ENCODE data around the gene ATF3. TPM values are rescaled to one million over a fixed set of nuclear protein-coding genes. Genes with fewer than 3 reads are reported as not detected.

Gene ATF3
- polyA plus RNA-seq, 1 donor: 19.1 TPM

- DNase-seq: no peak
These were observed 569 bp downstream of the ATF3 start for GRCh38 chr1:212608959-212609700.

DNA sequence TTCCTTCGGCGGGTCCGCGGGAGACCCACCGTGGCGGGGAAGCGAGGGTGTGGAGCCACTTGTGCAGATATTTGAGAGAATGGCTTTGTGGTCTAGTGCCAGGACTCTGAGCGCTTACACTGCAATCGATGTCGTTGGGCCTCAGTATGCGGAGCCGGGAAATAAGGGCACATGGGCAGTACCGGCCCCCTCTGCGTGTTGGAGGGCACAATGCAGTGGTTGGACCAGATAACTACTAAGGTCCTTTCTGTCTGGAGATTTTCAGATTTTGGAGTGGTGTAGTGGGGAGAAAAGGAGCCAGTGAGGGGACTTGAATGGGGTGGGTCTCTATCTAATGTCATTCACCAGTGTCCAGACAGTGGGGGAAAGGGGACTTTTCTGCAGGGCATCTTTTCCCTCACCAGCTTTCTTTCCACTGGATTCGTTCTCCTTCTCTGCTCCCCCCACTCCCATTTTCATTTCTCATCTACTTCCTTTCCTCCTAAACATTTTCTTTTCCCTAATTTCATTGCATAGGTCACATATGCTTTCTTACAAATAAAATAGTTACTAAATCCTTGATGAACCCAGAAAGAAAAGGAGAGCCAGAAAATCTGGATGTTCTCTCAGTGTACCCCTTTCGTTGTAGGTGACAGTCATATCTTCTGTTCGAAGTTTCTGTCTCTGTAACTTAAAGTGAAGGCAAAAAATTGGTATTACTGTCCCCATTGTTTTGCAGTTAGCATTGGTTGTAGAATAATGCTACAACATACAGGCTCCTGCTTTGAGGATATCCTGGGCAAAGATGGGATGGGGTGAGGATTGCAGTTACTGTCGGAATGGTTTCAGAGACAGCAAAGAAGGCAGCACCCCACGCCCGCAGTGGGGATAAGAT lies 1.4 kb downstream of the ATF3 start:
- DNase-seq: no peak

DNA sequence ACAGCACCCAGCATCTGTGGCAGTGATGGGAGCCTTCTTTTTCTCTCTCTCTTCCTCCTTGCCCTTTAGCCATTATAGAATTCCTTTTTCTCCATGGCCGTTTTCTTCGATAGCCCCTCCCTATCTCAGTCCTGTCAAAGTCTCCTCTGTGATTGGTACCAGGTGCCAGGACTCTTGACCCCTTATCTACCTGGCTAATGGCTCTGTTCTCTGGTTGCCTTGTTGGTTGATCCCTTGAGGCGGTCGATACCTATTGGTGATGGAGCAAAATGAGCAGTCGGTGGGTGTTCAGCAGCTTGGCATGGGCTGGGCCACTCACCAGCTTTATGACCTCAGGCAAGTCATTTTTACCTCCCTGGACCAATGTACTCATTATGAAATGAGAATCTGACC lies 2.0 kb downstream of the ATF3 start:
- no peak for DNase-seq

- DNase-seq: no peak
These were observed 2.7 kb downstream of the ATF3 start for GRCh38 chr1:212611000-212611948.

DNA sequence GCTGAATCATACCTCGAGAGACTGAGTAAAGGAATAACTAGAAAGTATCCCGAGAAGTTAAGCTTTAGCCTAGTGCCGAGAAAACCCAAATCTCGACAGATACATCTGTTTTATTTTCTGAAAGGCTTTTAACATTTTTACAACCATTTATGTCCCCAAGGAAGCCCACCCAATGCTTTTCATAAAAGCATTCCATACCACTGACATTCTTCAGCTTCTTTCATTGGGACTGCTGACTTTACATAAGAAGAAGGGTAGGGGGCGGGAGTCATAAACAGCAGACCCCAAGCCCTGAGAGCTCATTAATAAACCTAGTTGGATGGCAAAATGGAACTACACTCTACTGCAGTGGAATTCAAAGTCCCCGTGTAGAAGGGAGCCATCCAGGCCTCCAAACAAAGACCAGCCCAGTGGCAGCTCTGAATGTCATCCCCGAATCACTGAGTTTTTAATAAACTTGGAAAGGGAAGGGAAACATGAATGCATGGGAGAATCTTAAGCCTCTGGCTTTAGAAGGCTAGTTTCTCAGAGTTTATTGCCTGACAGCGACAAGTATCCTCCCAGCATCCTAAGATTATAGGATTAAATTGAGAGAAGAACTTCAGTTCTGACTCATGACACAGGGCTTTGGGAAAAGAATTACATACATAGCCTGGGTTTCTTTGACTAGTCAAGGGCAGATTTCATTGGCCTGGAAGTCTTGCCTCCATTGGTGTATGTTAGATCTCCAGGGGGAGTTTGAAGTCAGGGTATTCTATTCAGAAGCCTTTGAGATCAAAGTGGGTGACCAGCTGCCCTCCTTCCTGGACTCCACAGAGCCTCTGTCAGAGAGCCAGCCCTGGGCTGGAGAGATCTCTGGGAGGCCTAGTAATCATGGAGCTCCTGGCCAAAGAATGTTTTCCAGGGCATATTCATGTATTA lies 3.7 kb downstream of the ATF3 start:
- DNase-seq: no peak

DNA sequence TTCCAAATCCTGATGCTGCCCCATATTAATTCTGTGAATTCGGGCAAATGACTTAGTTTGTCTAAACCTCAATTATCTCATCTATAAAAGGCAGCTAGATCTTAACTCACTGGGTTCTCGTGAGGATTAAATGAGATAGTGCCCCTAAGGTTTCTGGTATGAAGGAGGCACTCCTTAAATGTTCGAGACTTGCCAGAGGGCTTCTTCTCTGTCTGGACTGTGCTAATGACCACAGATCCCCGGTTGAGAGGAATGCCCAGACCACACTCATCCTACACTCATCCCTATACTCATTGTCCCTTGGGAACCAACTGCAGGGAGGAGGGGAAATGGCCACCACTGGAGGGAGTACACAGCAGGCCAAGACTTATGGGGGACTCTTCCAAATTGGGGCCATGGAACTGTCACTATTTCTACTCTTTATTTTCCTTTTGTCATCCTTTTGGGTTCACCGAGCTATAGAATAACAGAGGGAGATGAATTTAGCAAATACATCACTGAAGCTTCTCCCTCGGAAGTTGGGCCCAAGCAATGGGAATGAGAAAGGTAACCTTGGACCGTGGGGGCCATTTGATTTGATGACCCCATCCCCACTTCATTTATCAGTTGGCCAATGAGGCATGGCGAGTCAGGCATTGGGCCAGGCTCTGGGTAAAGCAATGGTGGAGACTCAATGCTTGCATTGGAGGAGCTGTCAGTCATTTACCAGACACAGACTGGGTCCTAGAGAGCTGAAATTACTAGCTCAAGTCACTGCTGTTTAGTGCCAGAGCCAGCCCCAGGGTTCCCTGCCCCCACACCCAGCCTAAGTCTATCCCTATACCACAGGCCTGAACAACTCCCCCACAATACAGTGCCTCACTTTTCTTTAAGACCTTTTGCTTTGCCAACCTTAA lies 5.1 kb downstream of the ATF3 start:
- no peak for DNase-seq

DNA sequence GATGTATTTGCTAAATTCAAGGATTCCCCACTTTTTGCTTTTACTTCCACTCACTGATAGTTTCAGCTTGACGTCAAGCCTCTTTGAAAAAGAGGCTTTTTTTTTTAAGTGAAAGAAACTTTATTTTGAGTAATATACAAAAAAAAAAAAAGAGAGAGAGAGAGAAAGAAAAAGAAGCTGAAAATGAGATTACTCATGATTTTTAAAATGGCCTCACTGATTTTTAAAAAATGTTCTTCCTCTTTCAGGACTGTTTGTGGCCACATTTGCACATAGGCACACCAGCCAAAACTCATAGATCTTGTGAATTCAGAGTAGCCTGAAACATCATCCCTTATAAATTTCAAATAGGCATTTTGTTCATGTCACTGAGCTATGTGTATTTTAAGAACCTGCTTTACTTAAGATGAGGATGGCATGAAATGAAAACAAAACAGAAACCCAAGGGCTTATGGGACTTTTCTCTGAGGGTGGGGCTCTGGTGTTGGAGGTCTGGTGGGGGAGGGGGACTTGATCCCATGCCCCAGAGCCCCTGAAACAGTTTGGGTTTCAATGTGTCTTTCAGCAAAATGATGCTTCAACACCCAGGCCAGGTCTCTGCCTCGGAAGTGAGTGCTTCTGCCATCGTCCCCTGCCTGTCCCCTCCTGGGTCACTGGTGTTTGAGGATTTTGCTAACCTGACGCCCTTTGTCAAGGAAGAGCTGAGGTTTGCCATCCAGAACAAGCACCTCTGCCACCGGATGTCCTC lies 6.1 kb downstream of the ATF3 start:
- no peak for DNase-seq

- DNase-seq: no peak
These were observed 6.6 kb downstream of the ATF3 start for GRCh38 chr1:212615201-212615470.

GRCh38 chr1:212618466-212619210 lies 10.1 kb downstream of the ATF3 start:
- DNase-seq: no peak

GRCh38 chr1:212620293-212620692 lies 11.7 kb downstream of the ATF3 start:
- no peak for DNase-seq

GRCh38 chr1:212621043-212621948 lies 12.7 kb downstream of the ATF3 start:
- DNase-seq: no peak

DNA sequence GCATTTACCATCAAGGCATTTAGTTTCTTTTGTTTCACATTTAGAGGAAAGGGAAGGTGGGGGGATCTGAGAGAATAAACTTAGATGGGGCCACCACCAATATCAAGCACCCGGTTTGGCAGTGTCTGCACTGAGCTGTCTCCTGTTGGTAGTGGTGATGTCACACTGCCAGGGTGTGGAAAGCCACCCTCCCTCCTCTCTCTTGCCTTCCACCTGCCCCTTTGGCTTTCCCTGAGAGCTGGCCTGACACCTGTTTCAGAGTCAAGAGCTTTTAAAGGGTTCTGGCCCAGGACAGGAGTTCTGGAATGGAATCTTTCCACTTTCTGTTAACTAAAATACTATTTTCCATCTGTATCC lies 13.4 kb downstream of the ATF3 start:
- DNase-seq: no peak

DNA sequence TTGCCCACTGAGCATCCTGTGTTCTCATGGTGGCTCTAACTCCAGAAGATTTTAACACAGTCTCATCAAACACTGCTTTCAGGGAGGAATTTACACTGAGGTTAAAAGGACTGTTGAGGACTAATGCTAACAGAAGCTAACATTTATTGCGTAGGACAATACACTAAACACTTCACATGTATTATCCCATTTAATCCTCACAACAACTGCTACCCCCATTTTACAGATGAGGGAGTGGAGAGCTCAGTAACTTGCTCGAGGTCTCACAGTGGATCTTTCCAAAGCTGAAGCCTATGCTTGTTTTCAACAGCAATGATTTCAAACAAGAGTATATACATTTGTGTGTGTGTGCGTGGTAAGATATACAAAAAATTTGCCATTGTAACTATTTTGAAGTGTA lies 13.9 kb downstream of the ATF3 start:
- no peak for DNase-seq

- DNase-seq: no peak
These were observed 14.3 kb downstream of the ATF3 start for GRCh38 chr1:212622906-212623305.

GRCh38 chr1:212623603-212624002 lies 15.0 kb downstream of the ATF3 start:
- no peak for DNase-seq

- no peak for DNase-seq
These were observed 16.5 kb downstream of the ATF3 start for GRCh38 chr1:212624976-212625501.

DNA sequence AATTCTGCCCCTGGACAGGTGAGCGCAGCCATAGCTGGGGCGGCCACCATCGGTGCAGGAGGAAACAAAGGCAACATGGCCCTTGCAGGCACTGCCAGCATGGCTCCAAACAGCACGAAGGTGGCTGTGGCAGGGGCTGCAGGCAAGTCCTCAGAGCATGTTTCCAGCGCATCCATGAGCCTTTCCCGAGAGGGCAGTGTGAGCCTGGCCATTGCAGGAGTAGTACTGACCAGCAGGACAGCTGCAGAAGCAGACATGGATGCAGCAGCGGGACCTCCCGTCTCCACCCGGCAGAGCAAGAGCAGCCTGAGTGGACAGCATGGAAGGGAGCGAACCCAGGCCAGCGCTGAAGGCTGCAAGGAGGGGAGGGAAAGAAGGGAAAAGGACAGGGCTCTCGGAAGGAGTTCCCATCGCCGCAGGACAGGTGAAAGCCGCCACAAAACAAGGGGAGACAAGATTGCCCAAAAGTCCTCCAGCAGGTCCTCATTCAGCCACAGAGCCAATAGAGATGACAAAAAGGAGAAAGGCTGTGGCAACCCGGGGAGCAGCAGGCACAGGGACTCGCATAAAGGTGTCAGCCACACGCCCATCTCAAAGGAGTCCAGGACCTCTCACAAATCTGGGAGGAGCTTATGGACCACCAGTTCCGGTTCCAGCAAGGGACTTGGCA lies 17.4 kb downstream of the ATF3 start:
- no peak for DNase-seq

All from left kidney (tissue), 2 donors.